KMS-11 (cell line): Measurements from ENCODE around the gene GRIK1.

Experiments
- H2AFZ ChIP-seq: fragments of 200-600 bp; sonication (generic); 2 replicates; pipeline ENCODE4 v1.6.1; 2016; ENCODE audit warnings: antibody characterized with exemption, mixed run types, low read depth
- H3K27ac ChIP-seq: fragments of 200-600 bp; sonication (generic); 2 replicates; pipeline ENCODE4 v1.6.1; 2016; ENCODE audit warnings: mild to moderate bottlenecking, mixed run types
- H3K27me3 ChIP-seq: fragments of 200-600 bp; sonication (generic); 2 replicates; pipeline ENCODE4 v1.6.1; 2017; ENCODE audit warnings: mild to moderate bottlenecking, low read depth, mixed run types, moderate library complexity; ENCODE audit not compliant: insufficient read depth
- H3K36me3 ChIP-seq: fragments of 200-600 bp; sonication (generic); 2 replicates; pipeline ENCODE4 v1.6.1; 2017; ENCODE audit warnings: mild to moderate bottlenecking, mixed run types; ENCODE audit not compliant: insufficient read depth
- H3K4me1 ChIP-seq: fragments of 200-600 bp; sonication (generic); 2 replicates; pipeline ENCODE4 v1.6.1; 2016; ENCODE audit warnings: mild to moderate bottlenecking, low read depth, mixed run types; ENCODE audit not compliant: poor library complexity, severe bottlenecking
- H3K4me2 ChIP-seq: fragments of 200-600 bp; sonication (generic); 2 replicates; pipeline ENCODE4 v1.7.0; 2016; ENCODE audit warnings: mild to moderate bottlenecking, mixed run types
- H3K4me3 ChIP-seq: fragments of 200-600 bp; sonication (generic); IDR thresholded peaks from 2 replicates; pipeline ENCODE4 v1.6.1; 2017; ENCODE audit warnings: low read depth, low read length, mixed read lengths; ENCODE audit not compliant: insufficient read depth
- H3K79me2 ChIP-seq: fragments of 200-600 bp; sonication (generic); 2 replicates; pipeline ENCODE4 v1.6.1; 2016; ENCODE audit warnings: low read depth, mixed run types; ENCODE audit not compliant: insufficient read depth
- H3K9ac ChIP-seq: fragments of 200-600 bp; sonication (generic); 2 replicates; pipeline ENCODE4 v1.6.1; 2016; ENCODE audit warnings: mild to moderate bottlenecking, mixed run types
- H4K20me1 ChIP-seq: fragments of 200-600 bp; sonication (generic); 2 replicates; pipeline ENCODE4 v1.6.1; 2016; ENCODE audit warnings: mild to moderate bottlenecking, mixed run types; ENCODE audit not compliant: insufficient read depth
- TF ChIP-seq, protein P1 (sequence below): fragments of 200-600 bp; sonication (generic); conservative IDR thresholded peaks from 2 replicates; pipeline ENCODE4 v1.6.1; 2017; ENCODE audit warnings: low read depth, mild to moderate bottlenecking, antibody characterized with exemption, low read length, moderate library complexity, mixed read lengths

The GRIK1 gene

GRCh38 chr21:29540289-29540688 is 399.5 kb downstream of the GRIK1 start:
- H3K4me3 ChIP-seq, result no peak overlapping the region

DNA sequence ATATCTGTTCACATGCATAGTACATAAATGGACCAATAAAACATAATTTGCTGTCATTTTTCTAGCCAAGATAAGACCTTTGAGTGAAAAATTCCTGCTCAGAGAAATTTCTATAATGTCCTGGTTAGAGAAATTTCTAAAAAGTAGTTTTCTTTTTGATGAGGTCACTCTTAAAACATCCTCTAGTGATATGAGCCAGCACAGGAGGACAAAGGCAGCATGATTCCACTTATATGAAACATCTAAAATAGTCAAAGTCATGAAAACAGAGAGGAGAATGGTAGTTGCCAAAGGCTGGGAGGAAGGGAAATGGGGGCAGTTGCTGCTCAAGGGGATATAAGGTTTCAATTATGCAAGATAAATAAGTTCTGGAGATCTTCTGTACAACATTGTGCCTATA is 401.7 kb downstream of the GRIK1 start:
- Histone ChIP-seq H3K9ac (no peak overlapping the region), H3K27ac (no peak overlapping the region), H2AFZ (no peak overlapping the region), H3K4me1 (no peaks in the 10 kb centered on the region), H3K4me2 (no peak overlapping the region), H3K79me2 (no peaks in the 10 kb centered on the region), H4K20me1 (no peaks in the 10 kb centered on the region), H3K27me3 (no peaks in the 10 kb centered on the region), H3K4me3 (no peak overlapping the region), H3K36me3 (no peaks in the 10 kb centered on the region)
- TF ChIP-seq, protein P1, sequence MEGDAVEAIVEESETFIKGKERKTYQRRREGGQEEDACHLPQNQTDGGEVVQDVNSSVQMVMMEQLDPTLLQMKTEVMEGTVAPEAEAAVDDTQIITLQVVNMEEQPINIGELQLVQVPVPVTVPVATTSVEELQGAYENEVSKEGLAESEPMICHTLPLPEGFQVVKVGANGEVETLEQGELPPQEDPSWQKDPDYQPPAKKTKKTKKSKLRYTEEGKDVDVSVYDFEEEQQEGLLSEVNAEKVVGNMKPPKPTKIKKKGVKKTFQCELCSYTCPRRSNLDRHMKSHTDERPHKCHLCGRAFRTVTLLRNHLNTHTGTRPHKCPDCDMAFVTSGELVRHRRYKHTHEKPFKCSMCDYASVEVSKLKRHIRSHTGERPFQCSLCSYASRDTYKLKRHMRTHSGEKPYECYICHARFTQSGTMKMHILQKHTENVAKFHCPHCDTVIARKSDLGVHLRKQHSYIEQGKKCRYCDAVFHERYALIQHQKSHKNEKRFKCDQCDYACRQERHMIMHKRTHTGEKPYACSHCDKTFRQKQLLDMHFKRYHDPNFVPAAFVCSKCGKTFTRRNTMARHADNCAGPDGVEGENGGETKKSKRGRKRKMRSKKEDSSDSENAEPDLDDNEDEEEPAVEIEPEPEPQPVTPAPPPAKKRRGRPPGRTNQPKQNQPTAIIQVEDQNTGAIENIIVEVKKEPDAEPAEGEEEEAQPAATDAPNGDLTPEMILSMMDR, result no peak

More at GRCh38 chr21:29540289-29540688, 399.5 kb downstream of the GRIK1 start:
- H4K20me1 ChIP-seq, result no peaks in the 10 kb centered on the region
- H3K9ac ChIP-seq, result no peak overlapping the region
- no peak overlapping the region for H3K27ac ChIP-seq
- no peaks in the 10 kb centered on the region for H3K27me3 ChIP-seq
- no peaks in the 10 kb centered on the region for H3K79me2 ChIP-seq
- no peaks in the 10 kb centered on the region for H3K4me1 ChIP-seq
- H2AFZ ChIP-seq, result no peak overlapping the region
- no peaks in the 10 kb centered on the region for H3K36me3 ChIP-seq
- TF ChIP-seq, protein P1, result no peak
- no peak overlapping the region for H3K4me2 ChIP-seq

- Histone ChIP-seq H2AFZ (no peak overlapping the region), H3K36me3 (no peaks in the 10 kb centered on the region)
These were observed 405.3 kb downstream of the GRIK1 start for GRCh38 chr21:29534448-29534847.

GRCh38 chr21:29529139-29529538 is 410.7 kb downstream of the GRIK1 start:
- Histone ChIP-seq H4K20me1 (no peaks in the 10 kb centered on the region), H3K9ac (no peak overlapping the region), H3K4me1 (no peaks in the 10 kb centered on the region), H2AFZ (no peak overlapping the region), H3K27me3 (no peaks in the 10 kb centered on the region), H3K4me2 (no peak overlapping the region), H3K4me3 (no peak overlapping the region), H3K27ac (no peak overlapping the region), H3K36me3 (no peaks in the 10 kb centered on the region), H3K79me2 (no peaks in the 10 kb centered on the region)
- TF ChIP-seq, protein P1, result no peak

More at GRCh38 chr21:29534448-29534847, 405.3 kb downstream of the GRIK1 start:
- no peak overlapping the region for H3K4me2 ChIP-seq
- no peaks in the 10 kb centered on the region for H3K27me3 ChIP-seq
- H3K9ac ChIP-seq, result no peak overlapping the region
- no peak overlapping the region for H3K27ac ChIP-seq
- H3K79me2 ChIP-seq, result no peaks in the 10 kb centered on the region
- H4K20me1 ChIP-seq, result no peaks in the 10 kb centered on the region
- H3K4me3 ChIP-seq, result no peak overlapping the region
- TF ChIP-seq, protein P1, result no peak
- H3K4me1 ChIP-seq, result no peaks in the 10 kb centered on the region
